ENCODE measurements around the gene CACNA2D3.

Gene CACNA2D3

GRCh38 chr3:54225841-54226528 lies 103.6 kb downstream of the CACNA2D3 start:
- DNase-seq, result no peak

GRCh38 chr3:54228806-54229205 lies 106.5 kb downstream of the CACNA2D3 start:
- no peak for DNase-seq

GRCh38 chr3:54232618-54233017 lies 110.3 kb downstream of the CACNA2D3 start:
- no peak for DNase-seq

GRCh38 chr3:54235998-54236397 lies 113.6 kb downstream of the CACNA2D3 start:
- DNase-seq, result no peak

GRCh38 chr3:54237109-54237508 lies 114.8 kb downstream of the CACNA2D3 start:
- no peak for DNase-seq

- no peak for DNase-seq
These were observed 115.6 kb downstream of the CACNA2D3 start for GRCh38 chr3:54237788-54238502.

GRCh38 chr3:54240309-54240708 lies 118.0 kb downstream of the CACNA2D3 start:
- no peak for DNase-seq

- DNase-seq, result no peak
These were observed 120.9 kb downstream of the CACNA2D3 start for GRCh38 chr3:54243056-54243931.

GRCh38 chr3:54243960-54244682 lies 121.8 kb downstream of the CACNA2D3 start:
- DNase-seq, result no peak

- DNase-seq, result no peak
These were observed 129.4 kb downstream of the CACNA2D3 start for GRCh38 chr3:54251705-54252104.

GRCh38 chr3:54257125-54257720 lies 134.9 kb downstream of the CACNA2D3 start:
- DNase-seq, result no peak

GRCh38 chr3:54259636-54260035 lies 137.3 kb downstream of the CACNA2D3 start:
- no peak for DNase-seq

GRCh38 chr3:54261141-54261540 lies 138.8 kb downstream of the CACNA2D3 start:
- DNase-seq, result no peak

GRCh38 chr3:54262541-54262940 lies 140.2 kb downstream of the CACNA2D3 start:
- no peak for DNase-seq

GRCh38 chr3:54262946-54263345 lies 140.6 kb downstream of the CACNA2D3 start:
- DNase-seq, result no peak

- no peak for DNase-seq
These were observed 141.7 kb downstream of the CACNA2D3 start for GRCh38 chr3:54264050-54264449.

- no peak for DNase-seq
These were observed 148.6 kb downstream of the CACNA2D3 start for GRCh38 chr3:54270816-54271526.

GRCh38 chr3:54273791-54274190 lies 151.4 kb downstream of the CACNA2D3 start:
- no peak for DNase-seq

- no peak for DNase-seq
These were observed 152.3 kb downstream of the CACNA2D3 start for GRCh38 chr3:54274607-54275006.

GRCh38 chr3:54279005-54279583 lies 156.7 kb downstream of the CACNA2D3 start:
- DNase-seq, result no peak

GRCh38 chr3:54283470-54283869 lies 161.1 kb downstream of the CACNA2D3 start:
- DNase-seq, result no peak
